ENCODE data around the gene CARMIL1.

Gene CARMIL1

GRCh38 chr6:25449774-25450173, 170.6 kb downstream of the CARMIL1 start:
- DNase-seq, result no peak

- no peak for DNase-seq
Observed at GRCh38 chr6:25450469-25451198, 171.5 kb downstream of the CARMIL1 start.

GRCh38 chr6:25452031-25452430, 172.9 kb downstream of the CARMIL1 start:
- no peak for DNase-seq

- DNase-seq, result no peak
Observed at GRCh38 chr6:25453288-25453687, 174.1 kb downstream of the CARMIL1 start.

- DNase-seq, result no peak
Observed at GRCh38 chr6:25454136-25454535, 175.0 kb downstream of the CARMIL1 start.

GRCh38 chr6:25456249-25457040, 177.3 kb downstream of the CARMIL1 start:
- peak; percentile 7 to 61 for DNase-seq

GRCh38 chr6:25457516-25457915, 178.3 kb downstream of the CARMIL1 start:
- no peak for DNase-seq

GRCh38 chr6:25458485-25458884, 179.3 kb downstream of the CARMIL1 start:
- DNase-seq, result no peak

GRCh38 chr6:25462235-25462897, 183.2 kb downstream of the CARMIL1 start:
- DNase-seq, result no peak

GRCh38 chr6:25463441-25463840, 184.3 kb downstream of the CARMIL1 start:
- no peak for DNase-seq

GRCh38 chr6:25464225-25464624, 185.1 kb downstream of the CARMIL1 start:
- no peak for DNase-seq

GRCh38 chr6:25465941-25466340, 186.8 kb downstream of the CARMIL1 start:
- no peak for DNase-seq

- no peak for DNase-seq
Observed at GRCh38 chr6:25468881-25469280, 189.7 kb downstream of the CARMIL1 start.

- no peak for DNase-seq
Observed at GRCh38 chr6:25469797-25470388, 190.7 kb downstream of the CARMIL1 start.

- peak; percentile 28 to 80 for DNase-seq
Observed at GRCh38 chr6:25472306-25472705, 193.1 kb downstream of the CARMIL1 start.

GRCh38 chr6:25472906-25473305, 193.7 kb downstream of the CARMIL1 start:
- no peak for DNase-seq

- no peak for DNase-seq
Observed at GRCh38 chr6:25473447-25473846, 194.3 kb downstream of the CARMIL1 start.

GRCh38 chr6:25476126-25476525, 197.0 kb downstream of the CARMIL1 start:
- DNase-seq, result no peak

GRCh38 chr6:25477006-25477590, 197.9 kb downstream of the CARMIL1 start:
- DNase-seq, result no peak

- no peak for DNase-seq
Observed at GRCh38 chr6:25478973-25479372, 199.8 kb downstream of the CARMIL1 start.

GRCh38 chr6:25481267-25481666, 202.1 kb downstream of the CARMIL1 start:
- DNase-seq, result peak; percentile 40 to 66

GRCh38 chr6:25482996-25483395, 203.8 kb downstream of the CARMIL1 start:
- DNase-seq, result no peak

- no peak for DNase-seq
Observed at GRCh38 chr6:25483943-25484342, 204.8 kb downstream of the CARMIL1 start.
